RKO (cell line): ENCODE data around the gene PHACTR4.
A peak's percentile ranks its signal among the peaks of the same experiment; 100 is the strongest.
"Not testable (repeated sequence)": the region's sequence is repeated elsewhere in the genome, so short reads cannot be mapped to it uniquely, and the experiment has no call there.

Source experiments
- DNase-seq: peaks from one replicate; pipeline ENCODE4 v3.0.0-alpha.2; 2016; ENCODE audit warnings: low spot score

Gene PHACTR4

GRCh38 chr1:28369371-28370238 is at the start of gene PHACTR4:
TSS of gene PHACTR4 (plus strand) at chr1:28369740. CDS start at chr1:28407448, 37,708 bp downstream.
- DNase-seq: peak; percentile 95

GRCh38 chr1:28322194-28322593 is 47.3 kb upstream of the PHACTR4 start:
- no peak for DNase-seq

- DNase-seq: no peak
These were observed 45.8 kb upstream of the PHACTR4 start for GRCh38 chr1:28323720-28324119.

- DNase-seq: no peak
These were observed 43.0 kb upstream of the PHACTR4 start for GRCh38 chr1:28326515-28326914.

GRCh38 chr1:28326984-28327383 is 42.6 kb upstream of the PHACTR4 start:
- DNase-seq: peak; percentile 78

- not testable (repeated sequence) for DNase-seq
These were observed 42.1 kb upstream of the PHACTR4 start for GRCh38 chr1:28327431-28327830.

- no peak for DNase-seq
These were observed 41.3 kb upstream of the PHACTR4 start for GRCh38 chr1:28328228-28328648.

GRCh38 chr1:28329395-28330153 is 40.0 kb upstream of the PHACTR4 start:
- DNase-seq: peak; percentile 70

- no peak for DNase-seq
These were observed 30.6 kb upstream of the PHACTR4 start for GRCh38 chr1:28338897-28339296.

GRCh38 chr1:28339551-28339950 is 30.0 kb upstream of the PHACTR4 start:
- no peak for DNase-seq

- no peak for DNase-seq
These were observed 29.1 kb upstream of the PHACTR4 start for GRCh38 chr1:28340221-28340974.

- no peak for DNase-seq
These were observed 27.9 kb upstream of the PHACTR4 start for GRCh38 chr1:28341591-28341990.

- DNase-seq: peak; percentile 24
These were observed 26.1 kb upstream of the PHACTR4 start for GRCh38 chr1:28343405-28343804.

GRCh38 chr1:28353248-28353810 is 16.2 kb upstream of the PHACTR4 start:
- not testable (repeated sequence) for DNase-seq

GRCh38 chr1:28354121-28354520 is 15.4 kb upstream of the PHACTR4 start:
- peak; percentile 83 for DNase-seq

- no peak for DNase-seq
These were observed 10.8 kb upstream of the PHACTR4 start for GRCh38 chr1:28358716-28359115.

- DNase-seq: peak; percentile 76
These were observed 9.8 kb upstream of the PHACTR4 start for GRCh38 chr1:28359592-28360239.

GRCh38 chr1:28364888-28365287 is 4.7 kb upstream of the PHACTR4 start:
- DNase-seq: no peak

- no peak for DNase-seq
These were observed 3.7 kb upstream of the PHACTR4 start for GRCh38 chr1:28365864-28366263.

- not testable (repeated sequence) for DNase-seq
These were observed 932 bp upstream of the PHACTR4 start for GRCh38 chr1:28368608-28369007.

GRCh38 chr1:28370239-28371009 is 884 bp downstream of the PHACTR4 start:
- peak; percentile 70 for DNase-seq
